ENCODE results near the gene TRIM24. TPM values are rescaled to one million over a fixed set of nuclear protein-coding genes. Genes with fewer than 3 reads are reported as not detected.

TRIM24 gene
- total and polyA plus RNA-seq, 10 of the 15 experiments (the other 5 are each of a cell fraction or from before 2014, with no cell fraction given), result 4.6 to 23.5 (median 13.6) TPM

GRCh38 chr7:138553805-138554204, 93.7 kb downstream of the TRIM24 start:
- no peaks in the 10 kb centered on the region for H3K79me2 ChIP-seq (ENCODE audit: control insufficient read depth, insufficient read depth, low read length)
- H3K9ac ChIP-seq (ENCODE audit: control insufficient read depth, insufficient read depth, low read length), result no peak overlapping the region
- no peaks in the 10 kb centered on the region for H3K27me3 ChIP-seq (replicated peaks in 1 of 2; ENCODE audit: control insufficient read depth in 2 of 2, insufficient read depth in 2 of 2, low read length in 1 of 2)
- FAIRE-seq (no peak), ATAC-seq (no peak), DNase-seq (ENCODE audit: low read depth, low spot score) (no peak)
- TF ChIP-seq SUPT20H (IDR thresholded peaks at IDR 0.05; ENCODE audit: borderline replicate concordance, control insufficient read depth, low read depth, low read length), result no peak
- H3K4me3 ChIP-seq, result no peak overlapping the region
- RAD21 ChIA-PET (ENCODE audit: unreplicated experiment), result no interaction called here
- SMC1A ChIA-PET (ENCODE audit: uncharacterized antibody, unreplicated experiment), result interaction anchor here (1.4 kb wide), 1 partner anchor 12 kb away, joined by 3 read pairs; no protein-coding TSS in a partner anchor
- POLR2A ChIA-PET, result no interaction called here
- H3K4me1 ChIP-seq (ENCODE audit: control insufficient read depth, insufficient read depth, low read length), result no peaks in the 10 kb centered on the region
- in situ Hi-C loops (cut with MboI) (no loop called here), intact Hi-C loops (cut with micrococcal nuclease; ENCODE audit: unreplicated experiment) (no loop called here)
- no TSS peak for BruUV-seq (replicated peaks)
- H3K9me3 ChIP-seq (replicated peaks; ENCODE audit: control insufficient read depth, insufficient read depth, low read length), result peaks cover 27% of the 10 kb centered on the region
- 93% methylated on average over 4 of the region's 4 CpGs for WGBS (ENCODE audit: insufficient coverage, insufficient replicate concordance, low lambda C conversion rate, missing lambda C conversion rate)
- peaks cover 3 to 27% of the 10 kb centered on the region in 2 experiments for H3K36me3 ChIP-seq (ENCODE audit: control insufficient read depth in 2 of 2, insufficient read depth in 2 of 2, low read length in 1 of 2)
- CTCF ChIA-PET, result no interaction called here
- no peaks in the 10 kb centered on the region for H4K20me1 ChIP-seq (ENCODE audit: control insufficient read depth, insufficient read depth)
- no peak overlapping the region for H3K27ac ChIP-seq (ENCODE audit: control insufficient read depth, insufficient read depth)
- no peak overlapping the region for H3K4me2 ChIP-seq (ENCODE audit: control insufficient read depth, insufficient read depth)
- H2AFZ ChIP-seq (ENCODE audit: control insufficient read depth, low read depth, low read length), result no peak overlapping the region

GRCh38 chr7:138554674-138555073, 94.6 kb downstream of the TRIM24 start:
- no peak overlapping the region for H3K4me3 ChIP-seq
- no peaks in the 10 kb centered on the region for H3K27me3 ChIP-seq (replicated peaks in 1 of 2; ENCODE audit: control insufficient read depth in 2 of 2, insufficient read depth in 2 of 2, low read length in 1 of 2)
- peaks cover 3 to 31% of the 10 kb centered on the region in 2 experiments for H3K36me3 ChIP-seq (ENCODE audit: control insufficient read depth in 2 of 2, insufficient read depth in 2 of 2, low read length in 1 of 2)
- no peaks in the 10 kb centered on the region for H3K79me2 ChIP-seq (ENCODE audit: control insufficient read depth, insufficient read depth, low read length)
- RAD21 ChIA-PET (ENCODE audit: unreplicated experiment), result no interaction called here
- H3K9ac ChIP-seq (ENCODE audit: control insufficient read depth, insufficient read depth, low read length), result no peak overlapping the region
- FAIRE-seq (no peak), DNase-seq (ENCODE audit: low read depth, low spot score) (no peak), ATAC-seq (no peak)
- CTCF ChIA-PET, result no interaction called here
- H3K27ac ChIP-seq (ENCODE audit: control insufficient read depth, insufficient read depth), result no peak overlapping the region
- H3K4me2 ChIP-seq (ENCODE audit: control insufficient read depth, insufficient read depth), result no peak overlapping the region
- no peak for TF ChIP-seq BMI1 (IDR thresholded peaks at IDR 0.05; ENCODE audit: borderline replicate concordance)
- TF ChIP-seq YBX1 (IDR thresholded peaks at IDR 0.05), result no peak
- TF ChIP-seq SPI1 (IDR thresholded peaks at IDR 0.05; ENCODE audit: borderline replicate concordance, insufficient read depth, low read depth, low read length), result no peak
- no peak for TF ChIP-seq MLLT1 (IDR thresholded peaks at IDR 0.05)
- H2AFZ ChIP-seq (ENCODE audit: control insufficient read depth, low read depth, low read length), result no peak overlapping the region
- no peaks in the 10 kb centered on the region for H3K4me1 ChIP-seq (ENCODE audit: control insufficient read depth, insufficient read depth, low read length)
- in situ Hi-C loops (cut with MboI), result no loop called here
- SMC1A ChIA-PET (ENCODE audit: uncharacterized antibody, unreplicated experiment), result interaction anchor here (0.5 kb wide), 1 partner anchor 708 kb away, joined by 4 read pairs; no protein-coding TSS in a partner anchor
- WGBS (ENCODE audit: insufficient coverage, insufficient replicate concordance, low lambda C conversion rate, missing lambda C conversion rate), result 98% methylated on average over 4 of the region's 4 CpGs
- no peaks in the 10 kb centered on the region for H4K20me1 ChIP-seq (ENCODE audit: control insufficient read depth, insufficient read depth)
- peaks cover 27% of the 10 kb centered on the region for H3K9me3 ChIP-seq (replicated peaks; ENCODE audit: control insufficient read depth, insufficient read depth, low read length)
- BruUV-seq (replicated peaks), result no TSS peak
- POLR2A ChIA-PET, result interaction anchor here (0.5 kb wide), 1 partner anchor 310 kb away, joined by 3 read pairs; no protein-coding TSS in a partner anchor
- intact Hi-C loops (cut with micrococcal nuclease; ENCODE audit: unreplicated experiment), result no loop called here

Data from GM12878 (cell line).